ENCODE measurements around the gene R3HDM2.

Gene R3HDM2

GRCh38 chr12:57203791-57204190 lies 227.1 kb downstream of the R3HDM2 start:
- no peak for TF ChIP-seq CTCF (conservative IDR thresholded peaks at IDR 0.05; ENCODE audit: low read length)
- no peak for DNase-seq (ENCODE audit: low read depth)
- H3K4me3 ChIP-seq (ENCODE audit: low read length): no peak overlapping the region

Measured in AG10803 (cell line).